ENCODE measurements around the gene KDM4B. TPM values are rescaled to one million over a fixed set of nuclear protein-coding genes. Genes with fewer than 3 reads are reported as not detected.

Gene KDM4B
- polyA plus RNA-seq, 3 donors, result 6.4 to 22.7 (median 12.7) TPM

- whole genome bisulfite sequencing (ENCODE audit: insufficient coverage), result over 99% methylated on average over 24 of the region's 24 CpGs
- Mint-ChIP-seq H3K27ac (no peak overlapping the region), H3K36me3 (peaks cover 47 to 71% of the 10 kb centered on the region in 2 donors), H3K27me3 (ENCODE audit: low read depth in 3 of 3) (peaks cover 0 to 1% (median 0%) of the 10 kb centered on the region in 3 donors), H3K4me3 (no peak overlapping the region), H3K4me1 (no peaks in the 10 kb centered on the region), H3K9me3 (peaks cover 17 to 23% (median 21%) of the 10 kb centered on the region in 7 donors)
- Histone ChIP-seq H4K20me1 (ENCODE audit: insufficient read depth, low read length) (peaks cover 88% of the 10 kb centered on the region), H3K27ac (ENCODE audit: low read depth in 1 of 2, low read length in 2 of 2) (no peak overlapping the region), H3K4me1 (ENCODE audit: control insufficient read depth in 1 of 2, insufficient read depth in 2 of 2, low read length in 2 of 2) (no peaks in the 10 kb centered on the region), H3K36me3 (replicated peaks in 1 of 2; ENCODE audit: control insufficient read depth in 1 of 2, insufficient read depth in 2 of 2, low read length in 2 of 2) (peaks cover 41 to 68% of the 10 kb centered on the region in 2 donors), H3K4me2 (replicated peaks; ENCODE audit: extremely low read depth, low read length, poor library complexity, severe bottlenecking) (no peak overlapping the region), H3K9ac (ENCODE audit: insufficient read depth, low read length, poor library complexity, severe bottlenecking) (no peak overlapping the region), H3K79me2 (ENCODE audit: insufficient read depth, low read length) (no peaks in the 10 kb centered on the region), H3K9me3 (replicated peaks in 1 of 2; ENCODE audit: control insufficient read depth in 1 of 2, insufficient read depth in 1 of 2, low read length in 2 of 2) (peaks cover 19 to 24% of the 10 kb centered on the region in 2 donors), H3K4me3 (replicated peaks in 1 of 3; ENCODE audit: low read depth in 2 of 3, low read length in 3 of 3) (no peak overlapping the region), H2AFZ (ENCODE audit: insufficient read depth, low read depth, low read length, poor library complexity, severe bottlenecking) (no peak overlapping the region), H3K27me3 (ENCODE audit: control insufficient read depth in 2 of 2, insufficient read depth in 2 of 2, low read length in 2 of 2) (no peaks in the 10 kb centered on the region)
- TF ChIP-seq CTCF (IDR thresholded peaks at IDR 0.05), result no peak
- intact Hi-C loops (cut with micrococcal nuclease), result no loop called here
- DNase-seq, result no peak
Observed at GRCh38 chr19:5065663-5066093, 96.8 kb downstream of the KDM4B start.

- no peak overlapping the region for H3K27ac ChIP-seq (ENCODE audit: low read depth in 1 of 2, low read length in 2 of 2)
- Mint-ChIP-seq H3K9me3 (peaks cover 10 to 15% (median 13%) of the 10 kb centered on the region in 7 donors), H3K27ac (no peak overlapping the region), H3K36me3 (peaks cover 41 to 69% of the 10 kb centered on the region in 2 donors), H3K27me3 (ENCODE audit: low read depth in 3 of 3) (peaks cover 0 to 2% (median 0%) of the 10 kb centered on the region in 3 donors), H3K4me3 (no peak overlapping the region), H3K4me1 (no peaks in the 10 kb centered on the region)
- H3K36me3 ChIP-seq (replicated peaks in 1 of 2; ENCODE audit: control insufficient read depth in 1 of 2, insufficient read depth in 2 of 2, low read length in 2 of 2), result peaks cover 41 to 68% of the 10 kb centered on the region in 2 donors
- no peaks in the 10 kb centered on the region for H3K4me1 ChIP-seq (ENCODE audit: control insufficient read depth in 1 of 2, insufficient read depth in 2 of 2, low read length in 2 of 2)
- no peak for TF ChIP-seq CTCF (IDR thresholded peaks at IDR 0.05)
- intact Hi-C loops (cut with micrococcal nuclease), result no loop called here
- no peak overlapping the region for H3K4me3 ChIP-seq (replicated peaks in 1 of 3; ENCODE audit: low read depth in 2 of 3, low read length in 3 of 3)
- H3K4me2 ChIP-seq (replicated peaks; ENCODE audit: extremely low read depth, low read length, poor library complexity, severe bottlenecking), result no peak overlapping the region
- DNase-seq, result no peak
- H2AFZ ChIP-seq (ENCODE audit: insufficient read depth, low read depth, low read length, poor library complexity, severe bottlenecking), result no peak overlapping the region
- H3K9ac ChIP-seq (ENCODE audit: insufficient read depth, low read length, poor library complexity, severe bottlenecking), result no peak overlapping the region
- H3K9me3 ChIP-seq (replicated peaks in 1 of 2; ENCODE audit: control insufficient read depth in 1 of 2, insufficient read depth in 1 of 2, low read length in 2 of 2), result peaks cover 13 to 14% of the 10 kb centered on the region in 2 donors
- no peaks in the 10 kb centered on the region for H3K79me2 ChIP-seq (ENCODE audit: insufficient read depth, low read length)
- H4K20me1 ChIP-seq (ENCODE audit: insufficient read depth, low read length), result peaks cover 88% of the 10 kb centered on the region
- 97% methylated on average over 14 of the region's 14 CpGs for WGBS (ENCODE audit: insufficient coverage)
- H3K27me3 ChIP-seq (ENCODE audit: control insufficient read depth in 2 of 2, insufficient read depth in 2 of 2, low read length in 2 of 2), result no peaks in the 10 kb centered on the region
Observed at GRCh38 chr19:5066768-5067167, 97.9 kb downstream of the KDM4B start.

Measured in CD14-positive monocyte (primary cell).